HG03469 (cell line): ENCODE data around the gene MICOS13.

Experiments
- ATAC-seq: cut with Tn5 transposase; IDR thresholded peaks from one replicate; pipeline ENCODE4 v1.9.1; 2021; ENCODE audit warnings: mild to moderate bottlenecking, moderate library complexity, moderate number of reproducible peaks; ENCODE audit not compliant: unreplicated experiment

The MICOS13 gene

DNA sequence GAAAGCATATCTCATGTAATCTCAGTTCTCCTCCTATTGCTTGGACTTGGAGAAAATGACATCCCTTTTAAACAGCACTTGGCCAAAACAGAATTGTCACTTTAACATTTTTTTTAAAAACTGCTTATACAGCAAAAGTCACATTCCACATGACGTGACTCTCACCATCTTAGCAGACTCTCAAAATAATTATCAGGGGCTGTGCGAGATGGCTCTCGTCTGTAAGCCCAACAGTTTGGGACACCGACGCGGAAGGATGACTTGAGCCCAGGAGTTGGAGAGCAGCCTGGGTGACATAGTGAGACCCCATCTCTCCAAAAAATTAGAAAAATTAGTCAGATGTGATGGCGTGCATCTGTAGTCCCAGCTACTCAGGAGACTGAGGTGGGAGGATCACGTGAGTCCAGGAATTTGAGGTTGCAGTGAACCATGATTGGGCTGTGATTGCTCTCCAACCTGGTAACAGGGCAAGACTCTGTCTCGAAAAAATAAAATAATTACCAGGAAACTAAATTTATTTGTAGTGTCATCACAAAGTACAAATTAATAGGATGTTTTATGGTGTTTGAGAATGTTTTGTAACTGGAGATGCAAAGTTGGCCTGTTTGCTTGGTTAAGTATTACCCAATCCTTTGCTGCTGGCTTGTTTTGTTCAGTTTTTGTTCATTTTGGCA is 48.6 kb downstream of the MICOS13 start:
- ATAC-seq, result no peak

DNA sequence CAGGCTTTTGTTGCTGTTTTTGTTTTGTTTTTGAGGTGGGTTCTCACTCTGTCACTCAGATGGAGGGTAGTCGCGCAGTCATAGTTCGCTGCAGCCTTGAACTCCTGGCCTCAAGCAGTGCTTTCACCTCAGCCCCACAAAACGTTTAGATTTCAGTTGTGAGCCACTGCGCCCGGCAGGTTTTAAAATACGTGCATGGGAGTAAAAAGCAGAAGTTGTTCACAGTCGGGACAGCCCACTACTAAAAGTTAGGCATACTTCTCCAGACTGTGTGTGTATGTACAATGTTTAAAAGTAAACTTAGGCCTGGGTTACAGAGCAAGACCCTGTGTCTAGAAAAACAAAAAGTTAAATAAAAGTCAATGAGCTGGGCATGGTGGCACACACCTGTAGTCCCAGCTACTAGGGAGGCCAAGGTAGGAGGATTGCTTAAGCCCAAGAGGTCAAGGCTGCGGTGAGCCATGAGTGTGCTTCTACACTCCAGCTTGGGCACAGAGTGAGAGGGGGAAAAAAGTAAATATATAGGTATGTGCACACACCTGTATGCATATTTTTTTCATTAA is 51.3 kb downstream of the MICOS13 start:
- no peak for ATAC-seq

DNA sequence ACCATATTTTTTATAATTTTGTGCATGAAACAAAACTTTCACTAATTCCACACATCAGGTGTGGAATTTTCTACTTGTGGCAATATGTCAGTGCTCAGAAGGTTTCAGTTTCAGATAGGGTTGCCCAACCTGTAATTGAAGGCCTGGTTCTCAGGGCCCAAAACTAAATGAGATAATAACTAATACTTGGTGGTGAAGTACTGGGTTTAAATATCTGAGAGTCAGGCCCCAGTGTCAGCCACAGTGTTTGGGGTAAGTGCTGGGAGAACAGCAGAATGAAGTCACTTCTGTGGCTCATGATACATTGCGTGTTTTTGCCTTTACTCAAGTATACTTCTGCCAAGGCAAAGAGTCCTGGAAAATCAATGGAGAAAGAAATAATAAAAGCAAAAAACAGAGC is 51.9 kb downstream of the MICOS13 start:
- no peak for ATAC-seq
